Effector CD8-positive, alpha-beta T cell (primary cell): ENCODE data around the gene PF4V1.

ENCODE experiments used
- DNase-seq: peaks from one replicate; lab custom pipeline; 2025; lab: John Stamatoyannopoulos, UW

PF4V1 gene

GRCh38 chr4:73847526-73848182, 5.4 kb upstream of the PF4V1 start:
- DNase-seq, result no peak

- DNase-seq, result no peak
Observed at GRCh38 chr4:73848183-73848777, 4.8 kb upstream of the PF4V1 start.

GRCh38 chr4:73850261-73850970, 2.7 kb upstream of the PF4V1 start:
- no peak for DNase-seq

- no peak for DNase-seq
Observed at GRCh38 chr4:73851293-73851692, 1.8 kb upstream of the PF4V1 start.

DNA sequence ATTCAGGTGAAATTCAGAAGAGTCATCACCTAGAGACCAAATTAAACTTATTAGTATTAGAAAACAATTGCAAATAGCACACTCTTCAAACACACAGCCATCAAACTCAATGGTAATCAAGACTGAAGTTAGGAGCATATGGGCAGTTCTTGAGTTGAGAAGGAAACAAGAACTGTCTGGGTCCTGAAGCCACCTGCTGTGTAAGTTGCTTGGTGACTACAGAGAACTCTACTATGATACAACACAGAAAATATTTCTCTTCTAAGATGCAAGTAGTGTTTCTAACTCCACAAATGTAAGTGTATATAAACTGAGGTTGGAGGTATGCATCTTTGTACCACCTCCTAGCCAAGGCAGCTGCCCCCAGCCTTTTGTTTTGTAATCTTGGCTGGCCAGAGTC, 325 bp upstream of the PF4V1 start:
- no peak for DNase-seq

DNA sequence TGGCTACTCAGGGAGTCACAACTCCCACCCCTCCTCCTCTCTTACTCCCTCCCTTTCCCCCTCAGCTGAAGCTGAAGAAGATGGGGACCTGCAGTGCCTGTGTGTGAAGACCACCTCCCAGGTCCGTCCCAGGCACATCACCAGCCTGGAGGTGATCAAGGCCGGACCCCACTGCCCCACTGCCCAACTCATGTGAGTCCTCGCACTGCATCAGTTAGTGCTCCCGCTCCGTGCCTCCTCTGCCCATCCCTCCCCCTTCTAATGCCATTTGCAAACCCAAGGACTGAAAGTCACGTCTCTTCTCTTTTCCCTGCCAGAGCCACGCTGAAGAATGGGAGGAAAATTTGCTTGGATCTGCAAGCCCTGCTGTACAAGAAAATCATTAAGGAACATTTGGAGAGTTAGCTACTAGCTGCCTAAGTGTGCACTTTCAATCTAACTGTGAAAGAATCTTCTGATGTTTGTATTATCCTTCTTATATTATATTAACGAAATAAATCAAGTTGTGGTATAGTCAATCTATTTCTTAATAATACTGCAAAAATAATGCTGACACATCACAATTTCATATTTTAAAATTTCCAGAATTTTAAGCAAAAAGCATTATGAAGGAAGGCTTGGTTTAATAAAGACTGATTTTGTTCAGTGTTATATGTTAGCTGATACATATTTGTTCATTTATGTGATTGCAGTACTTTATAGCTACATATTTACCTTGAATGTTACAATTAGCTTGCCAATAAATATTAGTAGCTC, 800 bp downstream of the PF4V1 start:
- DNase-seq, result no peak

- DNase-seq, result no peak
Observed at GRCh38 chr4:73855406-73855805, 2.3 kb downstream of the PF4V1 start.

GRCh38 chr4:73856518-73856917, 3.4 kb downstream of the PF4V1 start:
- no peak for DNase-seq

GRCh38 chr4:73859614-73860088, 6.6 kb downstream of the PF4V1 start:
- DNase-seq, result no peak

DNA sequence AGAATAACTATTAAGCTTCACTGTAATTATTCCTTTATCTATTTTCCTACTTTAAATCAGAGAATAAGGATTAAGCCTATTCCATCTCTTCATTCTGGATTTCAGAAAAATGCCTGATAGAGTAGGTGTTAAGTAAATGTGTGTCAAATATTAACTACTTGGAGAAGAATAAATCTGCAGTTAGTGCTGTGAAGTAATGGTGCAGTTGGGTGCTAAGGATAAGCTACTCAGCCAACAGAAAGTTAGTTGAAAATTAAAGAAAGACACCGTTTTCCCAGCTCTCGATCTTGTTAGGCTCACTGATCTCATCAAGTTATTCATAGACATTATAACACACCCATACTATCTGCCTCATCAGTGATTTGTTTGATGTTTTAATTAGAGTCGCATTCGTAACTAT, 7.1 kb downstream of the PF4V1 start:
- no peak for DNase-seq

GRCh38 chr4:73860917-73861316, 7.8 kb downstream of the PF4V1 start:
- no peak for DNase-seq

- DNase-seq, result no peak
Observed at GRCh38 chr4:73862322-73862721, 9.2 kb downstream of the PF4V1 start.

DNA sequence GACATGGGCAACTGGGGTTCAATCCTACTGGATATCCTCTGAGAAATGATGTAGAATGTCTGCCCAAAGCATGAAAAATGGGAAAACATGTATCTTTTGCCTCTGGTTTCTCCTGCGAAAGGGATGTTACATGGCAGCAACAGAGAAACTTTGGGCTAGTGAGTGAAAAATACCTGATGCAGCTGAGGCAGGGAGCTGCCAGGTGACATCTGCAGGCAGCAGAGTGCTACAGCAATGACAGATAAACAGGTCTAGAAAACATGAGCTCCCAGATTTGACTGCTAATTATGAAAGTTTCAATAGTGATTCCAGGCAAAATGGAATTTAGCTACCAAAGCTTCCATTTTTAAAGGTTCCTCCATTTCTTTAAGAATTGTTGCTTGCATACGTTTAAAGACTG, 11.3 kb downstream of the PF4V1 start:
- no peak for DNase-seq

- DNase-seq, result no peak
Observed at GRCh38 chr4:73864961-73865360, 11.9 kb downstream of the PF4V1 start.

DNA sequence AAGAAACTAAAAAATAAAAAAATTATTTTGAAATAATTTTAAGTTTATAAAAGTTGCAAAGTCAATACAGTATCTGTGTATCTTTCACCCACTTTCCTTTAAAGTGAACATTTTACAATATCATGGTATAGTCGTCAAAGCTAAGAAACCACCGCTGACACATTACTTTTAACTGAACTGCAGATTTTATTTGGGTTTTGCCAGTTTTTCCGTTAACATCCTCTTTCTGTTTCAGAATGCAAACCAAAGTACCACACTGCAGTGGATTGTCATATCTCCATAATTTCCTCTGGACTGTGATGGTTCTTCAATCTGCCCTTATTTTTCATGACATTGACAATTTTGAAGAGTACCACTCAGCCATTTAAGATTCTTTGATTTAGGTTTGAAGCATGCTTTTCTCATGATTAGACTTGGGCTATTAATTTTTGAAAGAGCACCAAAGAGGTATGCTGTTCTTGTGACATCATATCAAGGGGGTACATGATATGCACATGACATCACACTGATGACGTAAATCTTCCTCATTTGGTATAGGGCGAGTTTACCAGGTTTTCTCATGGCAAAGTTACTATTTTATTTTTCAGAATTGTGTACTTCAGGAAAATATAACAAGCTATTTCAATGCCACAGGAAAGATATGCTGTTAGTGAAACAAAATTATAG, 12.5 kb downstream of the PF4V1 start:
- DNase-seq, result no peak

DNA sequence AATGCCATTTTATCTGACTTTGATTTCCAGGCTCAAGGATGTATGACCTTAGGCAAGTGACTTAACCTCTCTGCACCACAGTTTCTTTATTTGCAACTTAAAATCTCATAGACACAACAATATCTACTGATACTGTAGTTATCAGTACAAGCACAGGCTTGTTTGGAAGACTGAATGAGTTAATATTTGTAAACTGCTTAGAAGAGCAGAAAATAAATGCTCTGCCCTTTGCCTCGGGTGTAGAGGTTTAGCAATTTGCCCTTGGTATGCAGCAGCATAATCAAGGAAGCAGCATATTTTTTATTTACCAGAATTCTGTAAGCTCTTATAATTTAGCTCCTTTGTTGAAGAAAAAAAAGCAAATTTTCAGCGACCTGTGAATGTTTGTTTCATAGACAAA, 13.2 kb downstream of the PF4V1 start:
- no peak for DNase-seq

DNA sequence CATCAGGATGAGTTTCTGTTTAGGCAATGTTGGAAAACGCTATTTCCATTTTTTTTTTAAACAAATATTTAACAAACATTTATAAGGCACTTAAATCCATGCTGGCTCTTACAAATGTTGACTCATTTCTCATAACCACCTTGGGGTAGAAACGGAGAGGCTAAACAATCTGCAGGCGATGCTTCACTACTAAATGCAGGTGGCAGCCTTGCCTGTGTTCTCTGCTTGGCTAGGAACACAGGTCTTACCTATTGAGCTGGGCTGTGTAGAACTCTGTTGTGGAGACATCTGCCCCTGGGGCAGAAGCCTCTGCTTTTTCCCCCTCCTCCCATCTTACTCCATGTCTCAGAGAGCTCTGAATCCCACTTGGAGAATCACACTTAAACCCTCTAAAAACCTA, 14.7 kb downstream of the PF4V1 start:
- no peak for DNase-seq

GRCh38 chr4:73868206-73869129, 15.4 kb downstream of the PF4V1 start:
- no peak for DNase-seq

DNA sequence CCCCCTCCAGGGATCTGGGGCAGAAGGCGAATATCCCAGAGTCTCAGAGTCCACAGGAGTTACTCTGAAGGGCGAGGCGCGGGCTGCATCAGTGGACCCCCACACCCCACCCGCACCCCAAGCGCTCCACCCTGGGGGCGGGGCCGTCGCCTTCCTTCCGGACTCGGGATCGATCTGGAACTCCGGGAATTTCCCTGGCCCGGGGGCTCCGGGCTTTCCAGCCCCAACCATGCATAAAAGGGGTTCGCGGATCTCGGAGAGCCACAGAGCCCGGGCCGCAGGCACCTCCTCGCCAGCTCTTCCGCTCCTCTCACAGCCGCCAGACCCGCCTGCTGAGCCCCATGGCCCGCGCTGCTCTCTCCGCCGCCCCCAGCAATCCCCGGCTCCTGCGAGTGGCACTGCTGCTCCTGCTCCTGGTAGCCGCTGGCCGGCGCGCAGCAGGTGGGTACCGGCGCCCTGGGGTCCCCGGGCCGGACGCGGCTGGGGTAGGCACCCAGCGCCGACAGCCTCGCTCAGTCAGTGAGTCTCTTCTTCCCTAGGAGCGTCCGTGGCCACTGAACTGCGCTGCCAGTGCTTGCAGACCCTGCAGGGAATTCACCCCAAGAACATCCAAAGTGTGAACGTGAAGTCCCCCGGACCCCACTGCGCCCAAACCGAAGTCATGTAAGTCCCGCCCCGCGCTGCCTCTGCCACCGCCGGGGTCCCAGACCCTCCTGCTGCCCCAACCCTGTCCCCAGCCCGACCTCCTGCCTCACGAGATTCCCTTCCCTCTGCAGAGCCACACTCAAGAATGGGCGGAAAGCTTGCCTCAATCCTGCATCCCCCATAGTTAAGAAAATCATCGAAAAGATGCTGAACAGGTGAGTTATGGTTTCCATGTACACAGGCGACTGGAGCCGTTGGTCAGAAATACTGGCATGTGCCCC, 16.3 kb downstream of the PF4V1 start, which contains the start of gene CXCL1:
CXCL1 (plus strand) TSS at position 264 of the 926 bp plus-strand sequence; CDS start at position 342, 78 bp downstream.
- DNase-seq, result no peak

DNA sequence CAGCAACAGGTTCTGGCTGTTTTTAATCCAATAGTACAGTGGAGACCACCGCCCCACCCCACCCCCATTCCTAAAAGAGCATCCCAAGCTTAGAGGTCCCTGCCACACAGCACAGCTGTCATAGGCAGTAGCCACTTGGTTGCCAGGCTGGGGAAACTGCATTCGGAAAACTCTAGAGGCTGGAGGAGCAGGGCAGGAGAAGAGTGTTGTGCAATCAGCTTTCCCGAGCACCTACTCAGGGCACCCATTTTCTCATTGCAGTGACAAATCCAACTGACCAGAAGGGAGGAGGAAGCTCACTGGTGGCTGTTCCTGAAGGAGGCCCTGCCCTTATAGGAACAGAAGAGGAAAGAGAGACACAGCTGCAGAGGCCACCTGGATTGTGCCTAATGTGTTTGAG, 17.2 kb downstream of the PF4V1 start:
- no peak for DNase-seq
